MCF 10A (cell line): ENCODE results near the gene ADAMTS2. TPM values are rescaled to one million over a fixed set of nuclear protein-coding genes. Genes with fewer than 3 reads are reported as not detected.

ENCODE experiments used
- BruUV-seq: library from RNA; stranded (reverse); fragments of 400-500 nt; replicated peaks from 2 replicates; lab custom pipeline; 2021; lab: Mats Ljungman, UMichigan
- CTCF ChIA-PET: fragments of 300-600 bp; sonication (Branson Sonifier 250); formaldehyde crosslinking; extraction: SDS; loops from one replicate; lab custom pipeline; 2021; ENCODE audit warnings: antibody characterized with exemption, inconsistent platforms; lab: Yijun Ruan, JAX
- POLR2A ChIA-PET: fragments of 300-600, 350-650 bp; sonication (Branson Sonifier 250); formaldehyde crosslinking; extraction: SDS; loops from one replicate; lab custom pipeline; 2020; ENCODE audit warnings: antibody characterized with exemption, inconsistent platforms; lab: Yijun Ruan, JAX
- DNase-seq: peaks from one replicate; pipeline ENCODE4 v3.0.0-alpha.2; 2018; ENCODE audit not compliant: unreplicated experiment
- H3K27ac Mint-ChIP-seq: one replicate; pipeline ENCODE4 v1.8.0; 2022; ENCODE audit warnings: mild to moderate bottlenecking, low read depth, mixed read lengths; ENCODE audit not compliant: unreplicated experiment
- H3K27me3 Mint-ChIP-seq: one replicate; pipeline ENCODE4 v1.8.0; 2022; ENCODE audit warnings: mixed read lengths; ENCODE audit not compliant: insufficient read depth, unreplicated experiment
- H3K36me3 Mint-ChIP-seq: one replicate; pipeline ENCODE4 v1.8.0; 2022; ENCODE audit warnings: mild to moderate bottlenecking, moderate library complexity, mixed read lengths; ENCODE audit not compliant: insufficient read depth, unreplicated experiment
- H3K4me1 Mint-ChIP-seq: one replicate; pipeline ENCODE4 v1.8.0; 2022; ENCODE audit warnings: mixed read lengths; ENCODE audit not compliant: insufficient read depth, unreplicated experiment
- H3K4me3 Mint-ChIP-seq: one replicate; pipeline ENCODE4 v1.8.0; 2022; ENCODE audit warnings: mild to moderate bottlenecking, moderate library complexity, mixed read lengths; ENCODE audit not compliant: unreplicated experiment
- H3K9me3 Mint-ChIP-seq: one replicate; pipeline ENCODE4 v1.8.0; 2022; ENCODE audit warnings: mixed read lengths; ENCODE audit not compliant: unreplicated experiment
- intact Hi-C: fragments of 100-400 bp; cut with micrococcal nuclease; formaldehyde crosslinking; loops from 2 replicates; pipeline ENCODE4 v1.14.1; 2022
- total RNA-seq: library from RNA; stranded (reverse); gene quantifications from 2 replicates; pipeline ENCODE4 v1.2.3, GENCODE V29; 2022
- TF ChIP-seq, protein P1 (sequence below): fragments of 200-600 bp; IDR thresholded peaks from one replicate; pipeline ENCODE4 v1.8.0; 2022; ENCODE audit warnings: antibody characterized with exemption, mild to moderate bottlenecking; ENCODE audit not compliant: unreplicated experiment

The ADAMTS2 gene
- total RNA-seq, 1 experiment from 2014 or later, result not detected

DNA sequence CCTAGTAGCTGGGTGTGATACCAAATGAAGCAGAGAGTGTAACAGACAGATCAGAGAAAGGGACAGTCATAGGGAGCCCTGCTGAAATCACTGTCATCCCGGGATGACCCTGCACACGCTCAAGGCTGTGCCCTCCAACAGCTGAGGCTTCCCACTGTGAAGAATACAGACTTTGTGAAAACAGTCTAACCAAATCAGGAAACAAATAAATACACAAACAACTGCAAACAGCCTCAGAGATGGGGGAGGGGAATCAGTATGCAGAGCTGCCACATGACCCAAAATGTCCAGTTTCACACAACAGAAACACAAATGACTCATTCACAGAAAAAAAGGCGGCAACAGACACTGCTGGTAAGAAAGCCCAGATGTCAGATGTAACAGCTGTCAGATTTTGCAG is 101.9 kb downstream of the ADAMTS2 start:
- Mint-ChIP-seq H3K4me1 (peaks cover 13% of the 10 kb centered on the region), H3K9me3 (peaks cover 39% of the 10 kb centered on the region), H3K36me3 (no peaks in the 10 kb centered on the region), H3K4me3 (no peak overlapping the region), H3K27ac (peak overlapping the region; percentile 17), H3K27me3 (no peaks in the 10 kb centered on the region)
- peak; percentile 23 for DNase-seq
- BruUV-seq, result no TSS peak
- ChIA-PET POLR2A (interaction anchor here (0.6 kb wide), 1 partner anchor 759 kb away, joined by 4 read pairs; no protein-coding TSS in a partner anchor), CTCF (interaction anchor here (0.6 kb wide), 1 partner anchor 437 kb away, joined by 4 read pairs; no protein-coding TSS in a partner anchor)
- intact Hi-C loops, result no loop called here
- TF ChIP-seq, protein P1, sequence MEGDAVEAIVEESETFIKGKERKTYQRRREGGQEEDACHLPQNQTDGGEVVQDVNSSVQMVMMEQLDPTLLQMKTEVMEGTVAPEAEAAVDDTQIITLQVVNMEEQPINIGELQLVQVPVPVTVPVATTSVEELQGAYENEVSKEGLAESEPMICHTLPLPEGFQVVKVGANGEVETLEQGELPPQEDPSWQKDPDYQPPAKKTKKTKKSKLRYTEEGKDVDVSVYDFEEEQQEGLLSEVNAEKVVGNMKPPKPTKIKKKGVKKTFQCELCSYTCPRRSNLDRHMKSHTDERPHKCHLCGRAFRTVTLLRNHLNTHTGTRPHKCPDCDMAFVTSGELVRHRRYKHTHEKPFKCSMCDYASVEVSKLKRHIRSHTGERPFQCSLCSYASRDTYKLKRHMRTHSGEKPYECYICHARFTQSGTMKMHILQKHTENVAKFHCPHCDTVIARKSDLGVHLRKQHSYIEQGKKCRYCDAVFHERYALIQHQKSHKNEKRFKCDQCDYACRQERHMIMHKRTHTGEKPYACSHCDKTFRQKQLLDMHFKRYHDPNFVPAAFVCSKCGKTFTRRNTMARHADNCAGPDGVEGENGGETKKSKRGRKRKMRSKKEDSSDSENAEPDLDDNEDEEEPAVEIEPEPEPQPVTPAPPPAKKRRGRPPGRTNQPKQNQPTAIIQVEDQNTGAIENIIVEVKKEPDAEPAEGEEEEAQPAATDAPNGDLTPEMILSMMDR, result no peak

DNA sequence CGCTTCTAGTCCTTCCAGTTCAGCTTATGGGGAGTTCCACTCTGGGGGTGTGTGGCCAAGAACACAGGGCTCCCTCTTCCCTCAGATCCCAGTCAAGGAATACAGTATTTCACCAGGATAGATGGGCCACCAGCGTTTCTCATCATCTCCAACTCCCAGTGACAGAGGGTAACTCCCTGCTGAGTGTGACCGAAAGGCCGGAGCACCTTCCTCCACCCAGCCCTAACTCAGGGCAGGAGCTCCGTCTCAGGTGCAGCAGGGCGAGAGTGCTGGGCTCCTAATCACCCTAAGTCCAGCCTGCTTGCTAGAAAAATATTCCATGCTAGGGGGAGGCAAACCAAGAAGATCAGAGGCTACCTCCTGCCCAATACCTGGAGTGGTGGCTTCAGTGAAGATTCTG is 102.6 kb downstream of the ADAMTS2 start:
- intact Hi-C loops, result no loop called here
- CTCF ChIA-PET, result interaction anchor here (0.6 kb wide), 1 partner anchor 44 kb away, joined by 3 read pairs; no protein-coding TSS in a partner anchor
- H3K4me1 Mint-ChIP-seq, result peaks cover 13% of the 10 kb centered on the region
- BruUV-seq, result no TSS peak
- H3K36me3 Mint-ChIP-seq, result no peaks in the 10 kb centered on the region
- H3K9me3 Mint-ChIP-seq, result peaks cover 42% of the 10 kb centered on the region
- no peaks in the 10 kb centered on the region for H3K27me3 Mint-ChIP-seq
- POLR2A ChIA-PET, result no interaction called here
- H3K4me3 Mint-ChIP-seq, result no peak overlapping the region
- TF ChIP-seq, protein P1, result no peak
- no peak for DNase-seq
- peak overlapping the region; percentile 17 for H3K27ac Mint-ChIP-seq

DNA sequence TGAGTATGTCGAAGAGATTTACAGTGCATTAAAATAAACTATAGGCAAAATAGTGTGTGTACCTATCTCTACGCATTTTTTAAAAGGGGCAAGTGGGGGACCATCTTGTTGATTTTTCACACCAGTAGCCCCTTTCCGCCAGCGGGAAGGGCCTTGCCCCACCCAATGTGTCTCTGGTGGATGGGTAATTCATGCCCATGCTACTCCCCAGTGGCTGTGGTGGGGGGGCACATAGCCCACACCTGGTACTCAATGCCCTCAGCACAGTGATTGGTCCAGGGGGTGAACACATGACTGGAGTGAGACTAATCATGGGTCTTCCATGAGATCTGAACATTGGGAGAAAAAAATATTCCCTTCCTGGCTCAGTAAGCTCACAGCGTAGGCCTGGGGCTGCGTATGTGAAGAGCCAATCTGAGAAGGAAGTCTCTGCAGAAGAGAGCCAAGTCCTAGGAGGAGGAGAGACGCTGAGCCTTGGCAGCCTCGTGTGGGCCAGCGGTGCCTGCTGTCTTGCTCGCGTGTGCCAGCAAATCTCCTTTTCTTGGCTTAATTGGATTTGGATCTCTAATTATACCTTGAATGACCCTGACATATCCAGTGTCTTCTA is 103.4 kb downstream of the ADAMTS2 start:
- Mint-ChIP-seq H3K4me3 (no peak overlapping the region), H3K27me3 (no peaks in the 10 kb centered on the region), H3K4me1 (peaks cover 13% of the 10 kb centered on the region), H3K36me3 (no peaks in the 10 kb centered on the region), H3K27ac (no peak overlapping the region), H3K9me3 (peaks cover 35% of the 10 kb centered on the region)
- CTCF ChIA-PET, result no interaction called here
- POLR2A ChIA-PET, result no interaction called here
- intact Hi-C loops, result no loop called here
- TF ChIP-seq, protein P1, result no peak
- BruUV-seq, result no TSS peak
- DNase-seq, result no peak

DNA sequence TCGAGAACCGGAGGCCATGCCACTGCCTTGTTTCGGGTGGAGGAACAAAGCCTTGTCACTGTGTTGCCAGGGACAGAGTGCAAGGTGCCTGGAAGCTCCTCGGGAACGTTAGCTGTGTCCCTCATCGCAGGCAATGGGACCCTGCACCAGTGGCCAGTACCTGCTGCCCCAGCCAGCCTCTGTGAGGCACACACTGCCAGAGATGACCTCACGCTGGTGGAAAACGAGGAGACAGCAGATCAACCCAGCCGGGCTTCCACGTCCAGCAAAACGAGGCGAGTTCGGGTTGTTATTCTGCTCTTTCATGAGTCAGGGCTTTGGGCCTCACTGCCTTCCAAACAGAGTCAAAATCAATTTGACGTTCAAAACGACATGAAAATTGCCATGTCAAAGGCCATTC is 104.1 kb downstream of the ADAMTS2 start:
- POLR2A ChIA-PET, result no interaction called here
- Mint-ChIP-seq H3K27me3 (no peaks in the 10 kb centered on the region), H3K27ac (no peak overlapping the region), H3K4me3 (no peak overlapping the region), H3K4me1 (peaks cover 13% of the 10 kb centered on the region), H3K9me3 (peaks cover 29% of the 10 kb centered on the region), H3K36me3 (no peaks in the 10 kb centered on the region)
- TF ChIP-seq, protein P1, result no peak
- no TSS peak for BruUV-seq
- DNase-seq, result no peak
- CTCF ChIA-PET, result no interaction called here
- intact Hi-C loops, result no loop called here
